LNCAP (cell line): ENCODE results near the gene ATRIP.

Experiments
- CTCF ChIP-seq: fragments of 450-650 bp; IDR thresholded peaks from 2 replicates; pipeline ENCODE4 v1.5.1; 2017; ENCODE audit warnings: mild to moderate bottlenecking

The ATRIP gene

GRCh38 chr3:48423241-48423882 lies 23.2 kb upstream of the ATRIP start:
- no peak for TF ChIP-seq CTCF

- no peak for TF ChIP-seq CTCF
Observed at GRCh38 chr3:48423883-48424695, 22.4 kb upstream of the ATRIP start.

GRCh38 chr3:48425281-48425812 lies 21.2 kb upstream of the ATRIP start:
- TF ChIP-seq CTCF, result no peak

GRCh38 chr3:48426401-48426909 lies 20.1 kb upstream of the ATRIP start:
- TF ChIP-seq CTCF, result no peak

- no peak for TF ChIP-seq CTCF
Observed at GRCh38 chr3:48426944-48427629, 19.4 kb upstream of the ATRIP start.

GRCh38 chr3:48427630-48427962 lies 18.9 kb upstream of the ATRIP start:
- TF ChIP-seq CTCF, result no peak

- TF ChIP-seq CTCF, result no peak
Observed at GRCh38 chr3:48428088-48428571, 18.4 kb upstream of the ATRIP start.
